ENCODE measurements around the gene COBL. TPM values are rescaled to one million over a fixed set of nuclear protein-coding genes. Genes with fewer than 3 reads are reported as not detected.

Gene COBL
- polyA plus RNA-seq, 1 donor = 30.5 TPM

DNA sequence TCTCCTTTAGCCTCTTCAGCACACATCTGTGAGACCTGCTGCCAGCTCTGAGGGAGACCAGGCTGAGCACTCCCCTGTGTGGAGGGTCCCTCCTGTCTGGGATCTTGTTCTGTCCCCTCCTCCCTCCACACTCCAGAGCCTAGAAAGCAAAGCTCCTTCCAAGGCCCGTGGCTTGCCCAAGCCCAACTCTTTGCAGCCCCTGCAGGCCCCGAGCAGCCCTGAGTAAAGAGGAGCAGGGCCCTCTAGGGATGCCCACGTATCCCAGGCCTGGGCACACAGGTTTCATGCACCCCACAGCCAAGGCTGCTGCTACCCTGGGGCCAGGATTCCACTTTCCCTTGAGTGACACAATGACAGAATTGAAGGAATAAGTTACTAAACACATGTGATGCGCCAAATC lies 24.0 kb downstream of the COBL start:
- H3K4me1 ChIP-seq (ENCODE audit: control insufficient read depth, insufficient read depth, low read length) = peaks cover 51% of the 10 kb centered on the region
- no peak for DNase-seq
- no peaks in the 10 kb centered on the region for H3K36me3 ChIP-seq (ENCODE audit: control insufficient read depth, insufficient read depth, low read length)
- no peaks in the 10 kb centered on the region for H3K9me3 ChIP-seq (ENCODE audit: control insufficient read depth, low read depth, low read length)
- no peaks in the 10 kb centered on the region for H3K27me3 ChIP-seq (ENCODE audit: control insufficient read depth, insufficient read depth, low read length)
- no peak overlapping the region for H3K4me3 ChIP-seq (ENCODE audit: low read length)
- WGBS (ENCODE audit: insufficient coverage, low lambda C conversion rate) = 100% methylated on average over 1 of the region's 4 CpGs
- H3K27ac ChIP-seq (ENCODE audit: low read length) = no peak overlapping the region

DNA sequence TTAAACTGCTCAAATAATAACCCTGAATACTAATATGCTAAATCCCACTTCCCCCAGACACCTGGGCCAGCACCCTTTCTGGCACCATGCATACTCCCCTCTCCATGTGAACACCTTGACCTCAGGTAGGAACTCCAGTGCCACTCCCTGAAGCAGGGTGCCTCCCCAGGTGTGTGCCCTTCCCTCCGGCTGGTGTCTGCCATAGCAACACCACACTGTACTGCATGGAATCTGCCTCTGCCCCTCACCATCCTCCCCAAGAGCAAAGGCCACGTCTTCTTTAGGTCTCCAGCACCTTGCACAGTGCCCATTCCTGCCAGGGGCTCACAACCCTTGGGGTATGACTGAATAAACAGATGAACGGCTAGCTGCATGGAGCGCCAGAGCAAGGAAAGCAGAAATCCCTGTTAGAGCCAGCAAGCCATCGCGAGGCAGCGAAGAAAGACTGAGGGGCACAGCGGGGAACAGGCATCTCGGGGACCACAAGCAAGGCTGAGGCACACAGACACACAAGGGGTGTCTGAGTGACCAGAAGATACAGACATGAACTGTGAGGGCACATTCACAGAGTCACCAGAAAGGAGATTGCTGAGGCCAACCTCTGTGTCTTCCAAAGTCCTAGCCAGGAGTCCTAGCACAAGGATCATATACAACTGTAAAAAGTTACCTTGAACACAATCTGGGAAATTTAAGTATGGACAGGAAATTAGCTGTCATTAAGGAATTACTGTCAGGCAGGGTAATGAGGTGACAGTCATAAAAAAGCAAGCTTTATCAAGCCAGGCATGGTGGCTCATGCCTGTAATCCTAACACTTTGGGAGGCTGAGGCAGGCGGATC lies 25.7 kb downstream of the COBL start:
- peak; percentile 52 to 87 for DNase-seq
- H3K27me3 ChIP-seq (ENCODE audit: control insufficient read depth, insufficient read depth, low read length) = no peaks in the 10 kb centered on the region

GRCh38 chr7:51290304-51290637 lies 26.3 kb downstream of the COBL start:
- DNase-seq = peak in 1 of 2 donors; percentile 58
- H3K4me1 ChIP-seq (ENCODE audit: control insufficient read depth, insufficient read depth, low read length) = peaks cover 39% of the 10 kb centered on the region
- H3K27ac ChIP-seq (ENCODE audit: low read length) = peak overlapping the region; percentile 88
- H3K36me3 ChIP-seq (ENCODE audit: control insufficient read depth, insufficient read depth, low read length) = no peaks in the 10 kb centered on the region
- H3K27me3 ChIP-seq (ENCODE audit: control insufficient read depth, insufficient read depth, low read length) = no peaks in the 10 kb centered on the region
- no CpG with 5 or more reads among the region's 3 CpGs for WGBS (ENCODE audit: insufficient coverage, low lambda C conversion rate)
- no peak overlapping the region for H3K4me3 ChIP-seq (ENCODE audit: low read length)
- H3K9me3 ChIP-seq (ENCODE audit: control insufficient read depth, low read depth, low read length) = no peaks in the 10 kb centered on the region

More for the DNA sequence above, 25.7 kb downstream of the COBL start:
- Histone ChIP-seq H3K4me1 (ENCODE audit: control insufficient read depth, insufficient read depth, low read length) (peaks cover 44% of the 10 kb centered on the region), H3K27ac (ENCODE audit: low read length) (peak overlapping the region; percentile 88), H3K4me3 (ENCODE audit: low read length) (no peak overlapping the region), H3K9me3 (ENCODE audit: control insufficient read depth, low read depth, low read length) (no peaks in the 10 kb centered on the region), H3K36me3 (ENCODE audit: control insufficient read depth, insufficient read depth, low read length) (no peaks in the 10 kb centered on the region)
- no CpG with 5 or more reads among the region's 10 CpGs for WGBS (ENCODE audit: insufficient coverage, low lambda C conversion rate)

GRCh38 chr7:51289623-51290303 lies 26.8 kb downstream of the COBL start:
- Histone ChIP-seq H3K27me3 (ENCODE audit: control insufficient read depth, insufficient read depth, low read length) (no peaks in the 10 kb centered on the region), H3K4me1 (ENCODE audit: control insufficient read depth, insufficient read depth, low read length) (peaks cover 34% of the 10 kb centered on the region), H3K9me3 (ENCODE audit: control insufficient read depth, low read depth, low read length) (no peaks in the 10 kb centered on the region), H3K4me3 (ENCODE audit: low read length) (no peak overlapping the region), H3K27ac (ENCODE audit: low read length) (peak overlapping the region; percentile 88), H3K36me3 (ENCODE audit: control insufficient read depth, insufficient read depth, low read length) (no peaks in the 10 kb centered on the region)
- DNase-seq = no peak
- 83% methylated on average over 1 of the region's 4 CpGs for WGBS (ENCODE audit: insufficient coverage, low lambda C conversion rate)

DNA sequence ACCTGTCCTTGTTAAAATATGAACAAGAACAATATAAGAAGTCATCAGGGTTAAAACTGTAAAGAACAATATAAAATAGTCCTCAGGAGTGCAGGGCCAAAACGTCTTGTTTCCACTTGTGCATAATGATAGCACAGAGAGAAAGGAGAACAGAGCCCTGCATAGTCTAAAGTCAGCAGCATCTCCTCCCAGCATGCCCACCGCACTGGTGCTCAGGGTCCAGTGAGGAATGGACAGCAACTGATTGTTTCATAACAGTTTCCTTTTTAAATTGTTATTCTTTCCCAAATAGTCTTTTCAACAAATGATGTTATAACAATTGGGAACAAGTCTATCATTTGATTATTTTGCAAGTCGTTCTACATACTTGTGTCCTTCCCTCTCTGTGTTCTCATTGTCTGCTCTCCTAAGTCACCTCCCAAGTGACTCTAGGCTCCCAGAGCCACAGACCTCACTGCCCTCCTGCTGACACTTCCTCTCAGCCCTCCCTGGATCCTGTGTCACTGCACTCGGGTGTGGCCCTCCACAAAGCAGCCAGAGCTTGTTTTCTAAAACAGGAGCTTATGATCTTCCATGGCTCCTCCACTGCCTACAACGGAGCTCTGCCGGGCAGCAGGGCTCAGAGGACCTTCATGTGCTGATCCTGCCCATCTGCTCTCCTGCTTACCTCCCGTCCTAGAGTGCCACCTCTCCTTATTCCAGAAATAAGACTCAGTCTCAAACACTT lies 27.6 kb downstream of the COBL start:
- Histone ChIP-seq H3K27ac (ENCODE audit: low read length) (peak overlapping the region; percentile 88), H3K27me3 (ENCODE audit: control insufficient read depth, insufficient read depth, low read length) (no peaks in the 10 kb centered on the region), H3K4me1 (ENCODE audit: control insufficient read depth, insufficient read depth, low read length) (peaks cover 33% of the 10 kb centered on the region), H3K36me3 (ENCODE audit: control insufficient read depth, insufficient read depth, low read length) (no peaks in the 10 kb centered on the region), H3K9me3 (ENCODE audit: control insufficient read depth, low read depth, low read length) (peaks cover 4% of the 10 kb centered on the region), H3K4me3 (ENCODE audit: low read length) (no peak overlapping the region)
- no CpG with 5 or more reads among the region's 7 CpGs for WGBS (ENCODE audit: insufficient coverage, low lambda C conversion rate)
- peak in 1 of 2 donors; percentile 60 for DNase-seq

- Histone ChIP-seq H3K4me3 (ENCODE audit: low read length) (no peak overlapping the region), H3K27me3 (ENCODE audit: control insufficient read depth, insufficient read depth, low read length) (no peaks in the 10 kb centered on the region), H3K4me1 (ENCODE audit: control insufficient read depth, insufficient read depth, low read length) (peaks cover 25% of the 10 kb centered on the region), H3K36me3 (ENCODE audit: control insufficient read depth, insufficient read depth, low read length) (no peaks in the 10 kb centered on the region), H3K9me3 (ENCODE audit: control insufficient read depth, low read depth, low read length) (peaks cover 8% of the 10 kb centered on the region), H3K27ac (ENCODE audit: low read length) (no peak overlapping the region)
- WGBS (ENCODE audit: insufficient coverage, low lambda C conversion rate) = no CpG with 5 or more reads among the region's 1 CpG
- DNase-seq = no peak
Measured at GRCh38 chr7:51286401-51286800, 30.2 kb downstream of the COBL start.

GRCh38 chr7:51280156-51280555 lies 36.5 kb downstream of the COBL start:
- WGBS (ENCODE audit: insufficient coverage, low lambda C conversion rate) = no CpG with 5 or more reads among the region's 3 CpGs
- H3K36me3 ChIP-seq (ENCODE audit: control insufficient read depth, insufficient read depth, low read length) = no peaks in the 10 kb centered on the region
- DNase-seq = no peak
- peaks cover 19% of the 10 kb centered on the region for H3K4me1 ChIP-seq (ENCODE audit: control insufficient read depth, insufficient read depth, low read length)
- peaks cover 8% of the 10 kb centered on the region for H3K9me3 ChIP-seq (ENCODE audit: control insufficient read depth, low read depth, low read length)
- H3K27me3 ChIP-seq (ENCODE audit: control insufficient read depth, insufficient read depth, low read length) = no peaks in the 10 kb centered on the region
- no peak overlapping the region for H3K27ac ChIP-seq (ENCODE audit: low read length)
- H3K4me3 ChIP-seq (ENCODE audit: low read length) = no peak overlapping the region

DNA sequence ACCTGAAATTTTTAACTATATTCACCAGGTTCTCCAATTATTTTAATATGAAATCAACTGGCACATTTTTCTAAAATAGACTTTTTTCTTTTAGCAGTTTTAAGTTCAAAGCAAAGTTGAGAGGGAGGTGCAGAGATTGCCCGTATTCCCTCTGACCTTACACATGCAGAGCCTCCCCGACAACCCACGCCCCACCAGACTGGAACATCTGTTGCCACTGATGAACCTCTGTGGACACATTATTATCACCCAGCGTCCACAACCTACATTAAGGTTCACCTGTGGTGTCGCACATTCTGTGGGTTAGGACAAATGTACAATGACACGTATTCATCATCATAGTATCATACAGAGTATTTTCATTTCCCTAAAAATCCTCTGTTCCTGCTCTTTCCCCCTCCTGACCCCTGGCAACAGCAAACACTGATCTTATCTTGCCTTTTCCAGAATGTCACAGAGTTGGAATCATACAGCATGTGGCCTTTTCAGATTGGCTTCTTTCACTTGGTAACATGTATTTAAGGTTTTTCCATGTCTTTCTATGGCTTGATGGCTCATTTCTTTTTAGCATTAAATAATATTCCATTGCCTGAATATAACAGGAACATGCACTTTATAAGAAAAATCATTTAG lies 37.1 kb downstream of the COBL start:
- DNase-seq = no peak
- H3K9me3 ChIP-seq (ENCODE audit: control insufficient read depth, low read depth, low read length) = peaks cover 8% of the 10 kb centered on the region
- no peaks in the 10 kb centered on the region for H3K27me3 ChIP-seq (ENCODE audit: control insufficient read depth, insufficient read depth, low read length)
- no peak overlapping the region for H3K4me3 ChIP-seq (ENCODE audit: low read length)
- no peaks in the 10 kb centered on the region for H3K36me3 ChIP-seq (ENCODE audit: control insufficient read depth, insufficient read depth, low read length)
- peaks cover 19% of the 10 kb centered on the region for H3K4me1 ChIP-seq (ENCODE audit: control insufficient read depth, insufficient read depth, low read length)
- no peak overlapping the region for H3K27ac ChIP-seq (ENCODE audit: low read length)
- WGBS (ENCODE audit: insufficient coverage, low lambda C conversion rate) = no CpG with 5 or more reads among the region's 6 CpGs

DNA sequence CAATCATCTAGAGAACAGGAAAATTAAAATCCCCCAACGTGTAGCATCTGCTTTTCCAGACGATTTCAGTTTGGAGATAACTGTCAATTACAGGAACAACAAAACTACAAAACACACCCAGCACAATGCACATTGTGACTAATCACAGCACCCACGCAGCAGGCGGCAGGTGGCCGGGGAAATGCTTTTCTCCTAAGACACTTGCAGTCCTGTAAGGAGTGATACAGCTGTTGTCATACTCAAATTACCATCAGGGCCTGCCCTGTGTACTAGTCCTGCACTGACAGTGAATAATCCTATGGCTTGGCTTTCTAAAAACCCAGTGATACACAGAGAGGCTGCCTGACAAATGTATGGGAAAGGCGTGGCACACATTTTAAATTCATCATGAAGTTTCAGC lies 37.8 kb downstream of the COBL start:
- DNase-seq = no peak
- H3K27ac ChIP-seq (ENCODE audit: low read length) = no peak overlapping the region
- no peaks in the 10 kb centered on the region for H3K36me3 ChIP-seq (ENCODE audit: control insufficient read depth, insufficient read depth, low read length)
- H3K4me3 ChIP-seq (ENCODE audit: low read length) = no peak overlapping the region
- H3K4me1 ChIP-seq (ENCODE audit: control insufficient read depth, insufficient read depth, low read length) = peaks cover 19% of the 10 kb centered on the region
- 83% methylated on average over 1 of the region's 6 CpGs for WGBS (ENCODE audit: insufficient coverage, low lambda C conversion rate)
- peaks cover under 1% of the 10 kb centered on the region for H3K9me3 ChIP-seq (ENCODE audit: control insufficient read depth, low read depth, low read length)
- H3K27me3 ChIP-seq (ENCODE audit: control insufficient read depth, insufficient read depth, low read length) = no peaks in the 10 kb centered on the region

DNA sequence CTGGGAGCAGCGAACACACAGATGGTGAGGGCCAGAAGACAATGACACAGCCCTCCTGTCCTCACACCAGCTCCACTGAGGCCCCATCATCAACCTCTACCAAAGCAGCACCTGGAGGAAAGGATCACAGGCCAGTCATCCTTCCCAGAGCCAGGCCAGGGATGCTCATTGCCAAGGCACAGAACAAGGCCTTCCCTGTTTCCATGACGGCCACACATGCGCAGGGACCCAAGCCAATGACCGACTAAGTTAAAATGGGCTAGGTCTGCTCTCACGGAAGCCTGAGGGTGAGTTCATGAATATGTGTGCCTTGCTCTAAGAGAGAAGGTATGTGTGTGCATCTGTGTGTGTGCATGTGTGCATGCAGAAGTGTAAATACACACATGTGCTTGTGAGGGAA lies 39.6 kb downstream of the COBL start:
- no peaks in the 10 kb centered on the region for H3K36me3 ChIP-seq (ENCODE audit: control insufficient read depth, insufficient read depth, low read length)
- no peak overlapping the region for H3K4me3 ChIP-seq (ENCODE audit: low read length)
- H3K4me1 ChIP-seq (ENCODE audit: control insufficient read depth, insufficient read depth, low read length) = peaks cover 19% of the 10 kb centered on the region
- WGBS (ENCODE audit: insufficient coverage, low lambda C conversion rate) = no CpG with 5 or more reads among the region's 5 CpGs
- no peak for DNase-seq
- no peaks in the 10 kb centered on the region for H3K9me3 ChIP-seq (ENCODE audit: control insufficient read depth, low read depth, low read length)
- H3K27me3 ChIP-seq (ENCODE audit: control insufficient read depth, insufficient read depth, low read length) = no peaks in the 10 kb centered on the region
- H3K27ac ChIP-seq (ENCODE audit: low read length) = no peak overlapping the region

Data from large intestine (tissue), 3 donors.